SU-DHL-6 (cell line): ENCODE data around the gene SMYD1.

Experiments used
- H2AFZ ChIP-seq: fragments of 200-600 bp; sonication (generic); 2 replicates; pipeline ENCODE4 v1.6.1; 2014; ENCODE audit warnings: low read depth, mild to moderate bottlenecking, moderate library complexity, mixed read lengths, antibody characterized with exemption, low read length; ENCODE audit not compliant: severe bottlenecking
- H3F3A ChIP-seq: fragments of 200-600 bp; shearing (Covaris generic); 2 replicates; pipeline ENCODE4 v1.6.0; 2016; ENCODE audit warnings: antibody characterized with exemption, mild to moderate bottlenecking; ENCODE audit not compliant: insufficient read depth
- H3K27ac ChIP-seq: fragments of 200-600 bp; sonication (generic); 2 replicates; pipeline ENCODE4 v1.5.1; 2016; ENCODE audit warnings: low read depth, mild to moderate bottlenecking, low read length, moderate library complexity, mixed read lengths
- H3K27me3 ChIP-seq: fragments of 200-600 bp; sonication (generic), shearing (Covaris generic); 2 replicates; pipeline ENCODE4 v1.6.0; 2014; ENCODE audit warnings: mild to moderate bottlenecking, low read length
- H3K36me3 ChIP-seq: fragments of 200-600 bp; sonication (generic); 2 replicates; pipeline ENCODE4 v1.6.1; 2014; ENCODE audit warnings: mild to moderate bottlenecking, low read length, mixed read lengths
- H3K4me2 ChIP-seq: fragments of 300-600, 200-600 bp; shearing (Covaris generic), sonication (generic); 2 replicates; pipeline ENCODE4 v1.6.0; 2014; ENCODE audit warnings: low read length, low read depth, mild to moderate bottlenecking; ENCODE audit not compliant: poor library complexity, severe bottlenecking
- H3K4me3 ChIP-seq: fragments of 200-600 bp; sonication (generic); 2 replicates; pipeline ENCODE4 v1.5.1; 2014; ENCODE audit warnings: antibody characterized with exemption, low read length, mild to moderate bottlenecking, mixed read lengths; ENCODE audit not compliant: insufficient read depth, poor library complexity, severe bottlenecking
- H3K79me2 ChIP-seq: fragments of 200-600 bp; sonication (generic); 2 replicates; pipeline ENCODE4 v1.6.1; 2014; ENCODE audit warnings: mild to moderate bottlenecking, low read length, moderate library complexity; ENCODE audit not compliant: insufficient read depth
- H3K9ac ChIP-seq: fragments of 200-600 bp; sonication (generic); 2 replicates; pipeline ENCODE4 v1.7.0; 2014; ENCODE audit warnings: mild to moderate bottlenecking, low read length
- H3K9me2 ChIP-seq: fragments of 200-600 bp; sonication (generic); replicated peaks from 2 replicates; pipeline ENCODE4 v1.6.1; 2014; ENCODE audit warnings: low read length; ENCODE audit not compliant: insufficient read depth
- H3K9me3 ChIP-seq: fragments of 200-600 bp; sonication (generic); 2 replicates; pipeline ENCODE4 v1.6.1; 2014; ENCODE audit warnings: low read length, mixed read lengths; ENCODE audit not compliant: insufficient read depth
- H4K20me1 ChIP-seq: fragments of 200-600 bp; sonication (generic); 2 replicates; pipeline ENCODE4 v1.6.1; 2014; ENCODE audit warnings: low read depth, mild to moderate bottlenecking, antibody characterized with exemption, low read length, moderate library complexity, mixed read lengths
- EZH2phosphoT487 ChIP-seq: fragments of 200-600 bp; sonication (generic), shearing (Covaris generic); conservative IDR thresholded peaks from 2 replicates; pipeline ENCODE4 v1.6.1; 2018; ENCODE audit warnings: mild to moderate bottlenecking, antibody characterized with exemption, low read length, moderate library complexity, mixed read lengths
- TF ChIP-seq, protein P1 (sequence below): fragments of 200-600 bp; sonication (generic); IDR thresholded peaks from one replicate; pipeline ENCODE4 v1.5.1; 2017; ENCODE audit warnings: antibody characterized with exemption, mild to moderate bottlenecking, low read length, moderate library complexity; ENCODE audit not compliant: insufficient read depth, poor library complexity, severe bottlenecking

The SMYD1 gene

DNA sequence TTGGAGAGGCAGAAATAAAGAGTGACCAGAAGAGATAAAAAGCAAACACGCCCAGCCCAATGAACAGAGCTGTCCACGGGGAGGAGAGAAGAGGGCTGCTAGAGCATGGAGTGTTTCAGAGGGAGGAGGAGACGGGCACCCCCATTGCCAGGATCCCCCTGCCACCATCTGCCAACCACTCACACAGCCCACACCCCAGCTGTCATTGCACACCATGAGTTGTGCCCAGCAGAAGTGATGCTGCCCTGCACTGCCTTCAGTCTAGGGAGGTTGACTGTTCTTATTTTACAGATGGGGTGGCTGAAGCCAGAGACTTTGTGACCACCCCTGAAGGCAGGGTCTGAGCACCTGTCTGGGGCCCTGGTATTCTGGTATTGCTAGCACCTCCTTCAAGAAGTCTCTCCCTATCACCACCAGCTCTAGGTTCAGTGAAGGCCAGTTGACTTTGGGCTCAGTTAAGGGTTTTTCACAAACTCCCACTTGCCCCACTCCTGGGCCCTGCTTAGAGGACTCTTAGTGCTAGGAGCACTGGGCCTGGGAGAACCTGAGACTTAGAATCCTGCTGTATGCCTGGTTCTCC is 57.8 kb downstream of the SMYD1 start:
- no peak overlapping the region for H3K27ac ChIP-seq
- no peak overlapping the region for H3K4me3 ChIP-seq
- H3K9me2 ChIP-seq = no peaks in the 10 kb centered on the region
- H3K36me3 ChIP-seq = no peaks in the 10 kb centered on the region
- H3K9me3 ChIP-seq = no peaks in the 10 kb centered on the region
- H2AFZ ChIP-seq = no peak overlapping the region
- TF ChIP-seq, protein P1, sequence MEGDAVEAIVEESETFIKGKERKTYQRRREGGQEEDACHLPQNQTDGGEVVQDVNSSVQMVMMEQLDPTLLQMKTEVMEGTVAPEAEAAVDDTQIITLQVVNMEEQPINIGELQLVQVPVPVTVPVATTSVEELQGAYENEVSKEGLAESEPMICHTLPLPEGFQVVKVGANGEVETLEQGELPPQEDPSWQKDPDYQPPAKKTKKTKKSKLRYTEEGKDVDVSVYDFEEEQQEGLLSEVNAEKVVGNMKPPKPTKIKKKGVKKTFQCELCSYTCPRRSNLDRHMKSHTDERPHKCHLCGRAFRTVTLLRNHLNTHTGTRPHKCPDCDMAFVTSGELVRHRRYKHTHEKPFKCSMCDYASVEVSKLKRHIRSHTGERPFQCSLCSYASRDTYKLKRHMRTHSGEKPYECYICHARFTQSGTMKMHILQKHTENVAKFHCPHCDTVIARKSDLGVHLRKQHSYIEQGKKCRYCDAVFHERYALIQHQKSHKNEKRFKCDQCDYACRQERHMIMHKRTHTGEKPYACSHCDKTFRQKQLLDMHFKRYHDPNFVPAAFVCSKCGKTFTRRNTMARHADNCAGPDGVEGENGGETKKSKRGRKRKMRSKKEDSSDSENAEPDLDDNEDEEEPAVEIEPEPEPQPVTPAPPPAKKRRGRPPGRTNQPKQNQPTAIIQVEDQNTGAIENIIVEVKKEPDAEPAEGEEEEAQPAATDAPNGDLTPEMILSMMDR = no peak
- TF ChIP-seq EZH2phosphoT487 = no peak
- no peak overlapping the region for H3K9ac ChIP-seq
- H3K4me2 ChIP-seq = no peak overlapping the region
- H4K20me1 ChIP-seq = no peaks in the 10 kb centered on the region
- no peaks in the 10 kb centered on the region for H3F3A ChIP-seq
- no peaks in the 10 kb centered on the region for H3K79me2 ChIP-seq
- H3K27me3 ChIP-seq = no peaks in the 10 kb centered on the region

DNA sequence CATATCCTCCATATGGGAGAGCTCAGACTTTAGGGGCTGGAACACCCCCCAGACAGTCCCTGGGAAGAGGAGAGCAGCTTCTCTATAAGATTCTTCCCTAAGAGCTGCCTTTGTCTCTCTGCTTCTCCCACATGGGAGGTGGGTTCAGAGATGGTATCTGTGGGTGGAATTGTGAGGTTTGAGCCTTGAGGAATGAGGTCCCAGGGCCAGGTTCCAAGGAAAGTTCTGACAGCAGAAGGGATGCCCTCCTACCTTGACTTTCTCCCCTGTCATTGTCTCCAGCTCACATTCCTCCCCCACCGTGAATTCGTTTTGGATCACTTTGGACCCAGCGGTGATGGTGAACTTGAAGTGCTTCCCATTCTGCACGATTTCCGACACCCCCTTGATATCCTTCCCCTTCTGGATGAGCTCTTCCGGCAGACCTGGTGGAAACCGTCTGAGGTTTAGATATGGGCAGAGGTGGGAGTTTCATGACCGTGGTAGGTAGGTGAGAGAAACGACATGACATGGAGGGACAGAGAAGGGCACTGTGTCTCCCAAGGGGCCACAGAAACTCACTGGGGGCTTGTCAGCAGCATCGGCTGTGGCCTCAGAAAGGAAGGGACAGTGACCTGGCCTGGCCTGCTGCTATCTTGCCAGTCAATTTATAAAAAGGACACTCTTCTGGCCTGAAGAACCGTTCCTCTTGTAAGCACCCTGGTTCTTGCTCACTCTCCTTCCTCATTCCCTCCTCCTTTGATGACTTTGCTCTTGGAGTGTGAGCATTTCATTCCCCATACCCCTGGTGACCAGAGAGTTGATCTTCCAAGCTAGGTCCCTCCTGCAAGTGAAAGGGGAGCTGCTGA is 58.5 kb downstream of the SMYD1 start:
- no peaks in the 10 kb centered on the region for H4K20me1 ChIP-seq
- H3K27me3 ChIP-seq = no peaks in the 10 kb centered on the region
- H3F3A ChIP-seq = no peaks in the 10 kb centered on the region
- no peak overlapping the region for H2AFZ ChIP-seq
- H3K9me3 ChIP-seq = no peaks in the 10 kb centered on the region
- H3K27ac ChIP-seq = no peak overlapping the region
- H3K36me3 ChIP-seq = no peaks in the 10 kb centered on the region
- no peaks in the 10 kb centered on the region for H3K79me2 ChIP-seq
- H3K9ac ChIP-seq = no peak overlapping the region
- no peak overlapping the region for H3K4me2 ChIP-seq
- no peak for TF ChIP-seq EZH2phosphoT487
- TF ChIP-seq, protein P1 = no peak
- H3K4me3 ChIP-seq = no peak overlapping the region
- no peaks in the 10 kb centered on the region for H3K9me2 ChIP-seq

DNA sequence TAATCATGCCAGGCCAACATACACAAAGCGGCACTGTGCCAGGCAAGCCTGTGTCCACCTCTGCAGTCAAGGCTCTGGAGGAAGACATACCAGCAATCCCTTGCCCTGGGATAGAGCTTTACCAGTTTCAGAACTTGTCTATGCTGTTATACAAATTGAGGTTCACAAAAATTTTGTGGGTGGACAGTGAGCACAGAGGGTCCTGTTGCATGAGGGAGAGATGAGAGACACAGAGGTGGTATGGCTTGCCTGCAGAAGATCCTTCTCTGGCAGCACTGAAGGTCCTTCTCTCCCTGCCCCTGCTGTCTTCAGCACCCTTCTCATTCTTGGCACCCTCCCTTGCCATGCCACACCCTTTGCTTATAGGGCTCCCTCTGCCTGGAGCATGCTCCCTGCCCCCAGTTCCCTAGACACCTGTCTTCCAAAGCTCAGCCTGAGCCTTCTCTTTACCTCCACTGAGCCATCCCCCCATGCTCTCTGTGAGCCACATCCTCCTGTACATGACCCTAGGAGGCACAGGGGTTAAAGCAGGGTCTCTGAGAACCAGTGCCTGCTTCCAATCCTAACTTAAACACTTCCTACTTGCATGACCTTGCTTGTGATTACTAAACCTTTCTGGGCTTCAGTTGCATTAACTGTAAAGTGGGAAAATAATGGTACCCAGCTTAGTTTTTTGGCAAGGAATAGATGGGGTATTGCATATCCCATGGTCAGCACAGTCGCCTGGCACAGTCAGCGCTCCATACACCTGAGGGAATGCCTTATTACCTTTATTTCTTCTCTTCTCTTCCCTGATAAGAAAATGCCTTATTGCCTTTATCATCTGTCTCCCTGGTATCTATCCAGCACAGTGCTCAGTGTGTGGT is 59.4 kb downstream of the SMYD1 start:
- H3K9ac ChIP-seq = no peak overlapping the region

More for the DNA sequence above, 59.4 kb downstream of the SMYD1 start:
- no peaks in the 10 kb centered on the region for H3K9me3 ChIP-seq
- no peaks in the 10 kb centered on the region for H3F3A ChIP-seq
- no peaks in the 10 kb centered on the region for H3K79me2 ChIP-seq
- no peaks in the 10 kb centered on the region for H3K9me2 ChIP-seq
- no peak for TF ChIP-seq EZH2phosphoT487
- TF ChIP-seq, protein P1 = no peak
- H2AFZ ChIP-seq = no peak overlapping the region
- no peak overlapping the region for H3K4me2 ChIP-seq
- no peak overlapping the region for H3K27ac ChIP-seq
- no peaks in the 10 kb centered on the region for H3K36me3 ChIP-seq
- no peaks in the 10 kb centered on the region for H3K27me3 ChIP-seq
- H3K4me3 ChIP-seq = no peak overlapping the region
- H4K20me1 ChIP-seq = no peaks in the 10 kb centered on the region
